ENCODE data around the gene PIGS.
"Not testable (repeated sequence)": the region's sequence is repeated elsewhere in the genome, so short reads cannot be mapped to it uniquely, and the experiment has no call there.

PIGS gene

DNA sequence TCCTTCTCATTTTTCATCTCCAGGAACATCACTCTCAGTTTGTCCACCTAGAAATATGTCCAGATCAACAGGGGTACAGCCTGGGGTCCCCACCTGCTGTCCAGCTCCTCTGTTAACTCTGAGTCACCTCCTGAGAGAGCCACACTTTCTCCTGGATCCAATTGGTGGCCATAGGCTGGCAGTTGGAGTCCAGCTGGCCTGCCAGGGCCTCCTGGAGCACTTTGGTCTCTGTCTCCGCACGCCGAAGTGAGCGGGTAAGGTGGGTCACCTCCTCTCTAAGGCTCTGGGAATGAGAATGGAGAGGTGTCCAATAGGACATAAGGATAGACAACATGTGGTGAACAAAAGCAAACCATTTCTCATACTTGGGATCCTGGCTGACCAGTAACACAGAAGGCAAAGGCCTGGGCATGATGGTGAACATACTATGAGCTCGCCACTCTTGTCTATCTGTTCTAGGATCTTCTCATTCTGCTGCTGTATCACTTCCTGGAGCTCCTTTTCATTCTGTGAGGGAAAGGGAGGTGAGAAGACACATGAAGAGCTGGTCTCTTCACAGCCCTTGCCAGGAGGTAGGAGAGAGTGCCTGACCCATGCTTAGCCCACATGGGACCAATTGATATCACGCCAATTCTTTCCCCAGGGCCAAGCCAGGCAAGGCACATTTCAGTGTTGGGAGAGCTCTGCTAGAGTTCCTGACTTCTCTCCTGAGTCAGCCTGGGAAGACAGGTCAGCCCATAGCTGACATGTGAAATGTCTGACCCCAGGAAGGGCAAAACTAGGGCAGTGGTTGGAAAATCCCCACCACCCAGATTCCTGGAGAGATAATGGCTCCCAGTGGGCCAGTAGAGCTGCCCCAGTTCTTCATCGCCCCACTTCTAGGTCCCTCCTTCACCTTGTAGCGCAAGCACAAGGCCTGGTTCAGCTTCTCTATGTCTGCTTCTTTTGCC, 7.2 kb upstream of the PIGS start:
- DNase-seq = no peak

DNA sequence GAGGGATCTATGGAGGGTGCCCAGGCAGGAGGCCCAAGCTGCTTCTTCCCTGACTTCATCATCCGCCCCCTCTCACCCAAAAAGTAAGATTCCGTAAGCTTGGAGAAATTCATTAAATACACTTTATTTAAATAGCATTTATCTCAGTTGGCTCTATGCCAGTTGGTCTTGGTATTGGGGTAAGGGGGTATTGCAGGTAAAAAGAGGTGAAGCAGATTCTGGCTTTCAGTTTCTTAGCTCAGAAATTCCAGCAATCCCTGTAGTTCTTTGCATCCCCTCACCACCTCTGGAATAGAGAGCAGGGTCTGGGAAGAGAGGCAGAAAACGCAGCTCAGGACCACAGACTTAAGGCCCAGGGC, 6.1 kb upstream of the PIGS start:
- DNase-seq = no peak

DNA sequence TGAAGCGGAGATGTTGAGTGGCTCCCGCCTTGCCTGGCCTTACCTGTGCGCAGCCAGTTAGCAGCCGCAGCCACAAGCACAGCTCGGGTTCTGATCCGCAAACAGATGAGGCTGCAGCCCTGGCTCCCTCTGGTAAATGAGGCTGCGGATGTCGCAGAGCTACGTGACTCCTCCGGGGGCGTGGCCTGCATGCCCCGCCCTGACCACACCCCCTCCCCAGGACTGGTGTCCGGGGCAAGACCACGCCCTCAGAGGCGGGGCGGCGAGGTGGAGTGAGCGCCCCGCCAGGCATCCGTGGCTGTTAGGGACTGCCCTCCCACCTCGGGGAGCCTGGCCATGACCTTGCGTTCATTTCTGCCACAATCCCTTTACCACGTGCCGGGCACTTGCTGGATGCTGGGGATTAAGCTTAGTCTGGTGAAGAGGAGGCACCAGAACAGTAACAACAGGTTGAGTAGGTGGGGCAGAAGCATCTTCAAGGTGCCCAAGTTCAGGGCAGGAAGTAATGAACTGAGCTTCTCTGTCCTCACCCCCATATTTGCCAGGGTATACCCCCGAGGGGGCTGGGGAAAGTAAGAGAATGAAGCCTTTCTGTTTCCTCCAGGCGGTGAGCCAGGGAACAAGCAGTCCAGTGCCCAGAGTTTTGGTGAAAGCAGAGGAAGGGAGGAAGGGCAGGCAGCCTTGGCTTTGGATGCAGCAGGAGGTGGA, 5.6 kb upstream of the PIGS start, which contains the start of gene ALDOC:
Gene ALDOC, minus strand, starts transcription at position 138 of the 708 bp plus-strand sequence. CDS start 1,363 bp downstream, outside the sequence.
- peak; percentile 95 for DNase-seq

DNA sequence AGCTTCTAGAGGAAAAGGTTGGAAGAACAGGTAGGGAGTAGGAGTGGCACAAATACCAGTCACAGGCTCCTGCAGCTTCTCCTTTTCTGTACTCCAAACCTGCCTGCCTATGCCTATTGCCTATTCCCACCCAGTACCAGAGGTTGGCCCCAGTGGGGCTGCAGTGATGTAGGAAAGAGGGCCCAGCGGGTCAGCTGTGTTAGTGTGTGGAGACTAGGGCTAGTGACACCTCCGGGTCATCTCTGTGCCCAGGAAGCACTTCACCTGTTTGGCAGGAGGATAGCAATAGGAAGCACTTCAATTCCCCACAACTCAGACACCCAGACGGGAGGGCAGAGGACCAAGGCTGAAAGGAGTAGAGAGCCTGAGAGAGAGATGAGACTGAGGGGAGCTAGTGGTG, 4.7 kb upstream of the PIGS start:
- DNase-seq = not testable (repeated sequence)

DNA sequence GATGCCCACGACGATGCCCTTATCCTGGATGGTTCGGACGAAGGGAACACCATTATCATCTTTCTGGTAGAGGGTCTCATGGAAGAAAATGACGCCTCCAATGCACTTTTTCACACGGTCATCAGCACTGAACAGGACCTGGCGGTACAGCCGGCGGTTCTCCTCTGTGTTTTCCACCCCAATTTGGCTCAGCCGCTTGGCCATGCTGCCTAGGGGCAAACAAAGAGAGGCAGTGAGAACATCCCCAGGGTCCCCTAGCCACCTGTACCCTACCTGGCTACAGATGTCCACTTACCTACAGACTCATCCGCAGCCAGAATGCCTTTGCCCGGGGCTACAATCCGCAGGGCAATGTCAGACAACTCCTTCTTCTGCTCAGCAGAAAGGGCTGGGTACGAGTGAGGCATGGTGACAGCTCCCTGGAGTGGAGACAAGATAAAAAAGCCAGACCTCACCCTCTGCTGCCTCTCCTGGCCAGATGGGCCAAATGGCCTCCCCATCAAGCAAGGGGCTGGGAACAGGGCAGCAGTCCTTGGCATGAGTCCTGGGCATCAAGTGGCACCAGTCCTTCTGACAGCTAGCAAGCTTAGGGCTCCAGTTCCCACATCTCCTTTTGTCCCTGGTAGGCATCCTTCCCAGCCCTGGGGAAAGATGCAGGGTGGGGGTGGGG, 3.9 kb upstream of the PIGS start:
- no peak for DNase-seq

DNA sequence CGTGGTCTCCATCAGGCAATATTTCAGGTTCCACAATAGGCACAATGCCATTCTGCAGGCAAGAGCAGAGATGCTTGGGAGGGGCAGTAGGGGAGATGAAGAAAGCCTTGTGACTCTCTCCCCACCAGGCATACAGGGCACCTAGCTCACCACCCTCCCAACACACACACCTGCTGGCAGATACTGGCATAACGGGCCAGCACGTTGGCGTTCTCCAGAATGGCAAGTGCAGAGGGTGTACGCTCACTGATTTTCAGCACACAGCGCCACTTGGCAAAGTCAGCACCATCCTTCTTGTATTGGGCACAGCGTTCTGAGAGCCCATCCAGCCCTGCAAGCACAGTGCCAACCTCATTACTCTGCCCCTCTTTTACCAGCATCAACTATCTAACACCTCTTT, 3.2 kb upstream of the PIGS start:
- no peak for DNase-seq

- DNase-seq = no peak
These were observed 2.7 kb upstream of the PIGS start for GRCh38 chr17:28573966-28574480.

DNA sequence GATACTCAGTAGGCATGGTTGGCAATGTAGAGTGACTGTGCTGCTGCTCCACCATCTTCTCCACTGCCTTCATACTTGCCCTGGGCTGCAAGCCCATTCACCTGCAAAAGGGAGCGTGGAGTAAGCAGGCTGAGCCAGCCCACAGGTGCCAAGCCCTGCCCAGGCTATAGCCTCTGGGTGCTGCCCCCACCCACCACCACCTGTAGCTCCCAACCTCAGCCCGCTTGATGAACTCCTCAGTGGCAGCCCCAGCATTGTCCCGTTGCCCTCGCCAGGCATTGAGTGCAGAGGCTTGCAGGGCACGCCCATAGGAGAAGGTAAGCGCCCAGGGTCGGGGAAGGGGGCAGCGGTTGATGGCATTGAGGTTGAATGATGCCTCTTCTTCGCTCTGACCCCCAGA, 2.2 kb upstream of the PIGS start:
- no peak for DNase-seq

- DNase-seq = no peak
These were observed 1.7 kb upstream of the PIGS start for GRCh38 chr17:28573040-28573380.

GRCh38 chr17:28572259-28573039, 1.1 kb upstream of the PIGS start:
- no peak for DNase-seq

DNA sequence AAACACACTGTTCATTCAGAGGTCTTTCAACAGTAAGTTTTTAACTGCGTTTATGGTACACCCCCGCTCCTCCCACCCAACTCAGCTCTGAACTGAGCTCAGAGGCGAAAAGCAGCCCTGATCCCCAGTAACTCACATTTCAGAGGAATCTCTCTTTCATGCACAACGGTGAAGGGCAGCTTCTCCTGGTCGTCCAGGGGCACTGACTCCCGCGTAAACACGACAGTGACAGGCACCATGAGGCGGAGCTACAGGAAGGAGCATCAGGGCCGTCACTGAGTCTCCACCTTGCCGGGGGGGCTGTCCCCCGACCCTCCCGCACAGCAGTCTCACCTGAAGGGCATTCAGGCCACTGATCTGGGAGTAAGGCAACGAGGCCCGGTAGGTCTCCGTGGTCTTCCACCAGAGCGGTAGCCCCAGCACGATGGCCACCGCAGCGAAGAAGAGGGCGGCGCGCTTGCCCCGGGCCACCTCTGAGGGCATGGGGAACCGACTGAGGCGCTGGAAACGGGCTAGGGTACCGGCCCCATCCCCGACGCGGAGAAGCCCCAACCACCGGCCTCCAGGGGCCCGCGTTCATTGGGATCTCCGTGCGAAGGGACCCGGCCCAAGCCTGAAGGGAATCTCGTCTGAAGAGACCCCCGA, 486 bp downstream of the PIGS start:
- DNase-seq = no peak

DNA sequence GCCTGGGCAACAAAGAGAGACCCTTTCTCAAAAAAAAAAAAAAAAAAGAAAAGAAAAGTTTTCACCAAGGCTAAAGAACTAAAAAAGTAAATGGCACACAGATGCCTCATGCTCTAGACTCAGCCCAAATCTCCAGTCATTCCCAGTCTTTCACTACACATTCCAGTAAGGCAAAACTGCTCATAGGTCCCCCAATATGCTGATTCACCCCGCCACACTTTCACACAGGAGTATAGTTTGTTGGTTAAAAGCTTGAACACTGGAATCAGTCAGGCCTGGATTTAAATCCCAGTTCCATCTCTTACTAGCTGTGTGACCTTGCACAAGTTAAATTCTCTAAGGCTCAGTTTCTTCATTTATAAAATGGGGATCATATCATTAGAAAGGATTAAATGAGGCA, 1.9 kb downstream of the PIGS start:
- no peak for DNase-seq

DNA sequence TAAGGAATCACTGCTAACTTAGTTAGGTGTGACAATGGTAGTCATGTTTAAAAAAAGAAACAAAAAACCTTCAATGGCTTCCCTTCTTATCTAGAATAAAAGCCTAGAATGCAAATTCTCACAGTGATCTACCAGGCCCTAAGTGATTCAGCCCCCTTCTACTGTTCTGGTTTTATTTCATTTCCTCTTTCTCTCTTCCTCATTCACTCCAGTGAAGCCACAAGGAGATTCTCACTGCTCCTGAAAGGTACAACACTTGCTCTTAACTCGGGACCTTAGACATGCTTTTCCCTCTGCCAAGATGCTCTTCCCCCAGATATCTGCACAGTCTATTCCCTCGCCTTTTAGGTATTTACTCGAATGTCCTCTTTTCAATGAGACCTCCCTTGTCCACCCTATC, 3.7 kb downstream of the PIGS start:
- peak; percentile 90 for DNase-seq

GRCh38 chr17:28563475-28563874, 7.8 kb downstream of the PIGS start:
- no peak for DNase-seq

- no peak for DNase-seq
These were observed 16.3 kb downstream of the PIGS start for GRCh38 chr17:28555022-28555421.

GRCh38 chr17:28554565-28554964, 16.8 kb downstream of the PIGS start:
- no peak for DNase-seq

DNA sequence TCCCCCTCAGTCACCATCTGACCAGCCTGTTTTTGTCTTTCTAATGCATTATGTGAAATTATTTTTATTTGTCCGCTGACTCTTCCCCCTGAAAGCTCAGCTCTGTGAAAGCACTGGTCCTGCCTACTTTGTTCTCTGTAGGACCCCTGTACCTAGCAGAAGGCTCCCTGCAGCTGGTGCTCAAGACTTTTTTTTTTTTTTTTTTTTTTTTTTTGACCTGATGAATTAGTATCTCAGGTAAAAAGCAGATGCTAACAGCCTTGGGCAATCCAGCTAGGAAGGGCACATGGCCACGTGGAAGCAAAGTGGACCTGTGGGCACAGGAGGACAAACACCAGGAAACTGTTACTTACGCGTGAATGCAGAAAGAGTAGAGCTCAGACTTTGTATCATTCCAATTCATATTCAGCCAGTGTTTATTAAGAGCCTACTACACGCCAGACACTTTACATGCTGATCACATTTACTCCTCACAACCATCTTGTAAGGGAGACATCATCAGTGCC, 18.3 kb downstream of the PIGS start:
- no peak for DNase-seq

DNA sequence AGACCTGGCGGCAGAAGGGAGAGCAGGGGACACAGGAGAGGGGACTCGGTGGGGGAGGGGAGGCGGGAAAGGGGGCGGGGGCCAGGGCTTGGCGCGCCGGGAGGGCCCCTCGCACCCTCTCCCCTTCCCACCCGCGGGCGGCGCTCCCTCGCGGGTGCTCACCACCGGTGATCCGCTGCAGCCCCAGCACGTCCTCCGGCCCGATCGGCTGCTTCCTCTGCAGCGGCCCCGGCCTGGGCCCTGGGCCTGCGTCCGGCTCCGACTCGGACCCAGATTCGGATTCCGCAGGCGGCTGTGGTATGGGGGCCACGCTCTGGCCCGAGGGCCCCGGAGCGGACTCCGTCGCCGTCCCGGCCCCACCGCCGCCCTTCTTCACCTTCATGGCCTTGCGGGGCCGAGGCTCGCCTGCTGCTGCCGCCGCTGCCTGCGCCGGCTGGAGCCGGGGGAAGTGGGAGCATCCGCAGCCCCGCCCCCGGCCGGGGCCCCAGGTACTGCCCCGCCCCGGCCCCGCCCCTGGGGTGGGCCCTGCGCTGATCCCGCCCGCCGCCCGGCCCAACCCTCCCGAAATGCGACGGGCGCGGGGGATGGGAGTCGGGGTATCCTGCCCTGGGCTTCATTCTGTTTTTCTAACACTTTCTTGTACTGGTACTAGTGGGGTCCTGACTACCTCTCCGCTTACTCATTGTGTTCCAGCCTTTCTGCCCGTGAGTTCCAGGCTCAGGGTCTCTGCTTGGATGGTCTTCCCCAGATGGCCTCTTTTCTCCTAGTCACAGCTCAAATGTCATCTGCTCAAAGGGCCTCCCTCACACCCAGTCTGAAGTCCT, 18.9 kb downstream of the PIGS start, which contains the start of gene UNC119:
Gene UNC119, minus strand, starts transcription at position 449 of the 824 bp plus-strand sequence. Its CDS starts 67 bp downstream, at position 382.
- DNase-seq = peak; percentile 63

- DNase-seq = no peak
These were observed 19.7 kb downstream of the PIGS start for GRCh38 chr17:28551421-28552175.

DNA sequence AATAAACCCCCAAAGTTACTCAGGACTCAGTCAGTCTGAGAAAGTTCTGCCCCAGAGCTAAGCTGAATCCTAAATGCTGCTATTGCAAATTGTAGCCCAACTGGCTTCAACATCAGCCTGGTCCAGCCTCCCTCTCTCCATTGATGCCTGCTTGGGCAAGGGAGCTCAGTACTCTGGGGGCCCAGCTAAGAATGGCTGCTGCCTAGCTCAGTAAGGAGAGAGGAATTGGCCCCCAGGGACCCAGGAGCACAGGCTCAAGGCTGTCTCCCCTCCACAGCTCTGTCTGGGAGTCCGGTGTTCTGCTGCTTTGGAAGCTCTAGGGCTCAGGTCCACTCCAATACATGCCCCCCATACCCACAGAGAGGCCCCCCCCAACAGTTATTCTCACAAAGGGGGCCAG, 20.5 kb downstream of the PIGS start:
- no peak for DNase-seq

Measured in MV-4-11 (cell line).